ENCODE data around the gene SLC15A1.
"Not testable (repeated sequence)": the region's sequence is repeated elsewhere in the genome, so short reads cannot be mapped to it uniquely, and the experiment has no call there.

Gene SLC15A1

DNA sequence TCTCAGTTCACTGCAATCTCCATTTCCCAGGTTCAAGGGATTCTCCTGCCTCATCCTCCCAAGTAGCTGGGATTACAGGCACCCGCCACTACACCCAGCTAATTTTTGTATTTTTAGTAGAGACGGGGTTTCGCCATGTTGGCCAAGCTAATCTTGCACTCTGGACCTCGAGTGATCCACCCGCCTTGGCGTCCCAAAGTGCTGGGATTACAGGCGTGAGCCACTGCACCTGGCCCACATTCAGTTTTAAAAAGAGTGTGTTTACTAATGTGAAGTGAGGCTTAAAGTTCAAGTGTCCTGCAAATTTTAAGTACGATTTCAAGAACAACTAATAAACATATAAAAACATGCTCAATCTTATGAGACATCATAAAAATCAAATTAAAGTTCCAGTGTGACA is 114.1 kb downstream of the SLC15A1 start:
- H3K27ac ChIP-seq (ENCODE audit: low read depth, low read length); H3K9me3 ChIP-seq (ENCODE audit: insufficient read depth, low read depth, low read length); H3K4me3 ChIP-seq (ENCODE audit: low read length); H3K9ac ChIP-seq (ENCODE audit: low read depth, low read length); H3K4me1 ChIP-seq (ENCODE audit: insufficient read depth, low read length); H3K27me3 ChIP-seq (ENCODE audit: insufficient read depth, low read length); H3K36me3 ChIP-seq (ENCODE audit: insufficient read depth, low read length): not testable (repeated sequence)
- 97% methylated on average over 8 of the region's 8 CpGs for WGBS

Data from HUES64 (cell line).